ENCODE measurements around the gene CC2D1A.

DNA sequence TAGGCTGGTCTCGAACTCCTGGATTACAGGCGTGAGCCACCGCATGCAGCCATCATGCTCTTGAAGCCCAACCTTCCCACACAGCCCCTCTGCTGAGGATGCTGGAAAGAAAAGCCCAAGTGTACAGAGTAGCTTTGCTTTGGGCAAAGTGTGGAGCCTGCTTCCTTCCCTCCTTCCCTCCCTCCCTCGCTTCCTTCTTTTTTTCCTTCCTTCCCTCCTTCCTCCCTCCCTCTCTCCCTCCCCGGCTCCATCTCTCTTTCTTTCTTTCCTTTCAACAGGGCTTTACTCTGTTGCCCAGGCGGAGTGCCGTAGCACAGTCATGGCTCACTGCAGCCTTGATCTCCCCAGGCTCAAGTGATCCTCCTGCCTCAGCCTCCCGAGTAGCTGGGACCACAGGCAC, 2.7 kb downstream of the CC2D1A start:
- TF ChIP-seq, protein P1, sequence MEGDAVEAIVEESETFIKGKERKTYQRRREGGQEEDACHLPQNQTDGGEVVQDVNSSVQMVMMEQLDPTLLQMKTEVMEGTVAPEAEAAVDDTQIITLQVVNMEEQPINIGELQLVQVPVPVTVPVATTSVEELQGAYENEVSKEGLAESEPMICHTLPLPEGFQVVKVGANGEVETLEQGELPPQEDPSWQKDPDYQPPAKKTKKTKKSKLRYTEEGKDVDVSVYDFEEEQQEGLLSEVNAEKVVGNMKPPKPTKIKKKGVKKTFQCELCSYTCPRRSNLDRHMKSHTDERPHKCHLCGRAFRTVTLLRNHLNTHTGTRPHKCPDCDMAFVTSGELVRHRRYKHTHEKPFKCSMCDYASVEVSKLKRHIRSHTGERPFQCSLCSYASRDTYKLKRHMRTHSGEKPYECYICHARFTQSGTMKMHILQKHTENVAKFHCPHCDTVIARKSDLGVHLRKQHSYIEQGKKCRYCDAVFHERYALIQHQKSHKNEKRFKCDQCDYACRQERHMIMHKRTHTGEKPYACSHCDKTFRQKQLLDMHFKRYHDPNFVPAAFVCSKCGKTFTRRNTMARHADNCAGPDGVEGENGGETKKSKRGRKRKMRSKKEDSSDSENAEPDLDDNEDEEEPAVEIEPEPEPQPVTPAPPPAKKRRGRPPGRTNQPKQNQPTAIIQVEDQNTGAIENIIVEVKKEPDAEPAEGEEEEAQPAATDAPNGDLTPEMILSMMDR (IDR thresholded peaks at IDR 0.05), result no peak
- no peak for TF ChIP-seq ZFX (IDR thresholded peaks at IDR 0.05; ENCODE audit: borderline replicate concordance)
